Smooth muscle cell (in vitro differentiated cells): Measurements from ENCODE around the gene ZC3H10. TPM values are rescaled to one million over a fixed set of nuclear protein-coding genes. Genes with fewer than 3 reads are reported as not detected.

Experiments used
- DNase-seq: peaks from one replicate; lab custom pipeline; 2025; ENCODE audit not compliant: unreplicated experiment; lab: John Stamatoyannopoulos, UW
- H2AFZ ChIP-seq: fragments of 200-600 bp; sonication (generic); 2 replicates; pipeline ENCODE4 v1.6.0; 2016; ENCODE audit warnings: antibody characterized with exemption, low read depth, mild to moderate bottlenecking
- H3F3A ChIP-seq: fragments of 200-600 bp; sonication (generic); 2 replicates; pipeline ENCODE4 v1.6.0; 2017; ENCODE audit warnings: antibody characterized with exemption, low read depth
- H3K27ac ChIP-seq: fragments of 200-600 bp; sonication (generic); 2 replicates; pipeline ENCODE4 v1.5.1; 2016; ENCODE audit warnings: low read depth, mild to moderate bottlenecking
- H3K27me3 ChIP-seq: fragments of 200-600 bp; sonication (generic); 2 replicates; pipeline ENCODE4 v1.6.1; 2016; ENCODE audit warnings: low read depth, mild to moderate bottlenecking
- H3K36me3 ChIP-seq: fragments of 200-600 bp; sonication (generic); 2 replicates; pipeline ENCODE4 v1.5.1; 2016; ENCODE audit warnings: low read depth
- H3K4me1 ChIP-seq: fragments of 200-600 bp; sonication (generic); 2 replicates; pipeline ENCODE4 v1.5.1; 2016; ENCODE audit warnings: low read depth
- H3K4me2 ChIP-seq: fragments of 200-600 bp; sonication (generic); 2 replicates; pipeline ENCODE4 v1.6.0; 2016; ENCODE audit warnings: mild to moderate bottlenecking
- H3K4me3 ChIP-seq: fragments of 200-600 bp; sonication (generic); 2 replicates; pipeline ENCODE4 v1.5.1; 2016; ENCODE audit warnings: mild to moderate bottlenecking
- H3K79me2 ChIP-seq: fragments of 200-600 bp; sonication (generic); 2 replicates; pipeline ENCODE4 v1.6.0; 2016; ENCODE audit warnings: low read depth, mild to moderate bottlenecking
- H3K9ac ChIP-seq: fragments of 200-600 bp; sonication (generic); 2 replicates; pipeline ENCODE4 v1.6.0; 2016; ENCODE audit warnings: low read depth
- H3K9me3 ChIP-seq: fragments of 200-600 bp; sonication (generic); replicated peaks from 2 replicates; pipeline ENCODE4 v1.5.1; 2016; ENCODE audit warnings: low read depth
- H4K20me1 ChIP-seq: fragments of 200-600 bp; sonication (generic); 2 replicates; pipeline ENCODE4 v1.6.0; 2016; ENCODE audit warnings: low read depth
- CTCF ChIP-seq: fragments of 200-600 bp; sonication (generic); IDR thresholded peaks from 2 replicates; pipeline ENCODE4 v1.5.1; 2017; ENCODE audit warnings: borderline replicate concordance, mild to moderate bottlenecking, antibody characterized with exemption; ENCODE audit not compliant: insufficient read depth, poor library complexity, severe bottlenecking
- WGBS: methylation state at CpG from one replicate; pipeline ENCODE4 v1.1.7; 2016; ENCODE audit warnings: low lambda C conversion rate; 5-methylcytosine and 5-hydroxymethylcytosine counted together
- polyA plus RNA-seq: library from polyadenylated mRNA; unstranded; fragments of >200 nt; fragmentation: Nextera tagmentation; extraction: Ambion mirVana; gene quantifications from 2 replicates; pipeline ENCODE4 v1.2.1, GENCODE V29; 2016
- total RNA-seq: library from RNA; depleted of rRNA; stranded (reverse); fragments of >200 nt; gene quantifications from 2 replicates; pipeline ENCODE4 v1.2.3, GENCODE V29; 2014

The ZC3H10 gene
- total and polyA plus RNA-seq, 2 experiments from 2014 or later: 1.9 to 2.8 TPM

- no peak overlapping the region for H3K9ac ChIP-seq
- no peak overlapping the region for H3K4me3 ChIP-seq
- H3K36me3 ChIP-seq: no peaks in the 10 kb centered on the region
- H3K79me2 ChIP-seq: peaks cover 7% of the 10 kb centered on the region
- DNase-seq: no peak
- TF ChIP-seq CTCF: no peak
- no peak overlapping the region for H3K4me2 ChIP-seq
- H3F3A ChIP-seq: peaks cover 42% of the 10 kb centered on the region
- peaks cover 37% of the 10 kb centered on the region for H4K20me1 ChIP-seq
- H3K27ac ChIP-seq: no peak overlapping the region
- peaks cover 22% of the 10 kb centered on the region for H3K4me1 ChIP-seq
- H3K27me3 ChIP-seq: no peaks in the 10 kb centered on the region
- no peaks in the 10 kb centered on the region for H3K9me3 ChIP-seq
- WGBS: 94% methylated on average over 4 of the region's 4 CpGs
- H2AFZ ChIP-seq: no peak overlapping the region
Observed at GRCh38 chr12:56165369-56165768, 47.3 kb downstream of the ZC3H10 start.

- Histone ChIP-seq H3F3A (peaks cover 7% of the 10 kb centered on the region), H2AFZ (no peak overlapping the region), H3K4me3 (no peak overlapping the region), H3K4me2 (no peak overlapping the region), H3K4me1 (no peaks in the 10 kb centered on the region), H3K9me3 (no peaks in the 10 kb centered on the region), H3K9ac (no peak overlapping the region), H3K27me3 (no peaks in the 10 kb centered on the region), H4K20me1 (no peaks in the 10 kb centered on the region), H3K79me2 (no peaks in the 10 kb centered on the region), H3K36me3 (peaks cover 11% of the 10 kb centered on the region), H3K27ac (no peak overlapping the region)
- no peak for DNase-seq
- WGBS: 98% methylated on average over 11 of the region's 11 CpGs
- TF ChIP-seq CTCF: no peak
Observed at GRCh38 chr12:56169229-56169759, 51.2 kb downstream of the ZC3H10 start.

GRCh38 chr12:56172839-56173238, 54.8 kb downstream of the ZC3H10 start:
- Histone ChIP-seq H3K27me3 (no peaks in the 10 kb centered on the region), H3F3A (no peaks in the 10 kb centered on the region), H3K4me3 (no peak overlapping the region), H3K9me3 (no peaks in the 10 kb centered on the region), H3K27ac (no peak overlapping the region), H3K79me2 (no peaks in the 10 kb centered on the region), H3K36me3 (peaks cover 18% of the 10 kb centered on the region), H3K4me2 (no peak overlapping the region), H2AFZ (no peak overlapping the region), H4K20me1 (no peaks in the 10 kb centered on the region), H3K4me1 (no peaks in the 10 kb centered on the region), H3K9ac (no peak overlapping the region)
- TF ChIP-seq CTCF: no peak
- DNase-seq: no peak
- WGBS: 99% methylated on average over 7 of the region's 7 CpGs

Other genes starting within 250 kb of the ZC3H10 start
- gene PYM1, start 190.4 kb upstream of the ZC3H10 start, total RNA-seq: 28.6 and 36.0 TPM in 2 replicates
- 48.2 and 51.2 TPM in 2 replicates for gene PYM1, start 190.4 kb upstream of the ZC3H10 start, polyA plus RNA-seq
- gene DGKA, start 187.1 kb upstream of the ZC3H10 start, total RNA-seq: 86.0 and 87.1 TPM in 2 replicates
- 66.3 and 125 TPM in 2 replicates for gene DGKA, start 187.1 kb upstream of the ZC3H10 start, polyA plus RNA-seq
- gene PMEL, start 152.2 kb upstream of the ZC3H10 start, total RNA-seq: 1.8 and 4.7 TPM in 2 replicates
- gene PMEL, start 152.2 kb upstream of the ZC3H10 start, polyA plus RNA-seq: 1.4 and 1.9 TPM in 2 replicates
- 36.5 and 37.5 TPM in 2 replicates for gene CDK2, start 151.4 kb upstream of the ZC3H10 start, total RNA-seq
- gene CDK2, start 151.4 kb upstream of the ZC3H10 start, polyA plus RNA-seq: 25.8 and 33.3 TPM in 2 replicates
- 77.2 and 90.4 TPM in 2 replicates for gene RAB5B, start 144.2 kb upstream of the ZC3H10 start, total RNA-seq
- 81.9 and 93.4 TPM in 2 replicates for gene RAB5B, start 144.2 kb upstream of the ZC3H10 start, polyA plus RNA-seq
- 9.8 and 19.1 TPM in 2 replicates for gene SUOX, start 121.0 kb upstream of the ZC3H10 start, total RNA-seq
- 12.8 and 13.8 TPM in 2 replicates for gene SUOX, start 121.0 kb upstream of the ZC3H10 start, polyA plus RNA-seq
- 3.9 and 4.2 TPM in 2 replicates for gene IKZF4, start 97.2 kb upstream of the ZC3H10 start, total RNA-seq
- 5.4 and 6.8 TPM in 2 replicates for gene IKZF4, start 97.2 kb upstream of the ZC3H10 start, polyA plus RNA-seq
- gene RPS26, start 76.3 kb upstream of the ZC3H10 start, total RNA-seq: 731 and 845 TPM in 2 replicates
- 282 and 323 TPM in 2 replicates for gene RPS26, start 76.3 kb upstream of the ZC3H10 start, polyA plus RNA-seq
- 7.2 and 9.2 TPM in 2 replicates for gene ERBB3, start 38.1 kb upstream of the ZC3H10 start, total RNA-seq
- 1.2 and 9.8 TPM in 2 replicates for gene ERBB3, start 38.1 kb upstream of the ZC3H10 start, polyA plus RNA-seq
- gene PA2G4, start 13.7 kb upstream of the ZC3H10 start, total RNA-seq: 88.6 and 118 TPM in 2 replicates
- gene PA2G4, start 13.7 kb upstream of the ZC3H10 start, polyA plus RNA-seq: 99.8 and 113 TPM in 2 replicates
- gene RPL41, start 1.6 kb upstream of the ZC3H10 start, total RNA-seq: 2,929 and 3,246 TPM in 2 replicates
- 2,414 and 2,571 TPM in 2 replicates for gene RPL41, start 1.6 kb upstream of the ZC3H10 start, polyA plus RNA-seq
- gene ESYT1, start 10.0 kb downstream of the ZC3H10 start, total RNA-seq: 76.0 and 87.7 TPM in 2 replicates
- gene ESYT1, start 10.0 kb downstream of the ZC3H10 start, polyA plus RNA-seq: 69.5 and 77.0 TPM in 2 replicates
- gene MYL6B, start 34.3 kb downstream of the ZC3H10 start, total RNA-seq: 44.5 and 59.0 TPM in 2 replicates
- 107 and 121 TPM in 2 replicates for gene MYL6B, start 34.3 kb downstream of the ZC3H10 start, polyA plus RNA-seq
- 2,329 and 2,776 TPM in 2 replicates for gene MYL6, start 40.1 kb downstream of the ZC3H10 start, total RNA-seq
- gene MYL6, start 40.1 kb downstream of the ZC3H10 start, polyA plus RNA-seq: 4,165 and 4,181 TPM in 2 replicates
- gene SMARCC2, start 71.2 kb downstream of the ZC3H10 start, total RNA-seq: 28.2 and 43.8 TPM in 2 replicates
- gene SMARCC2, start 71.2 kb downstream of the ZC3H10 start, polyA plus RNA-seq: 32.2 and 39.2 TPM in 2 replicates
- 46.1 and 65.2 TPM in 2 replicates for gene RNF41, start 103.7 kb downstream of the ZC3H10 start, total RNA-seq
- gene RNF41, start 103.7 kb downstream of the ZC3H10 start, polyA plus RNA-seq: 19.4 and 22.2 TPM in 2 replicates
- gene NABP2, start 106.1 kb downstream of the ZC3H10 start, total RNA-seq: 20.9 and 33.8 TPM in 2 replicates
- gene NABP2, start 106.1 kb downstream of the ZC3H10 start, polyA plus RNA-seq: 14.2 and 16.4 TPM in 2 replicates
- 0.36 and 0.99 TPM in 2 replicates for gene SLC39A5, start 111.8 kb downstream of the ZC3H10 start, total RNA-seq
- gene SLC39A5, start 111.8 kb downstream of the ZC3H10 start, polyA plus RNA-seq: not detected in 2 replicates
- gene ANKRD52, start 140.1 kb downstream of the ZC3H10 start, total RNA-seq: 31.4 and 32.5 TPM in 2 replicates
- 49.9 and 54.0 TPM in 2 replicates for gene ANKRD52, start 140.1 kb downstream of the ZC3H10 start, polyA plus RNA-seq
- 8.7 and 11.0 TPM in 2 replicates for gene COQ10A, start 148.7 kb downstream of the ZC3H10 start, total RNA-seq
- gene COQ10A, start 148.7 kb downstream of the ZC3H10 start, polyA plus RNA-seq: 9.8 and 16.8 TPM in 2 replicates
- 96.5 and 138 TPM in 2 replicates for gene CS, start 182.1 kb downstream of the ZC3H10 start, total RNA-seq
- gene CS, start 182.1 kb downstream of the ZC3H10 start, polyA plus RNA-seq: 83.3 and 107 TPM in 2 replicates
- gene CNPY2, start 197.7 kb downstream of the ZC3H10 start, total RNA-seq: 147 and 171 TPM in 2 replicates
- 334 and 342 TPM in 2 replicates for gene CNPY2, start 197.7 kb downstream of the ZC3H10 start, polyA plus RNA-seq
- 20.3 and 55.6 TPM in 2 replicates for gene PAN2, start 215.7 kb downstream of the ZC3H10 start, total RNA-seq
- gene PAN2, start 215.7 kb downstream of the ZC3H10 start, polyA plus RNA-seq: 12.9 and 14.7 TPM in 2 replicates
- gene IL23A, start 220.6 kb downstream of the ZC3H10 start, total RNA-seq: 0.54 and 1.9 TPM in 2 replicates
- 0.35 and 0.85 TPM in 2 replicates for gene IL23A, start 220.6 kb downstream of the ZC3H10 start, polyA plus RNA-seq
- gene STAT2, start 241.8 kb downstream of the ZC3H10 start, total RNA-seq: 141 and 148 TPM in 2 replicates
- 94.6 and 108 TPM in 2 replicates for gene STAT2, start 241.8 kb downstream of the ZC3H10 start, polyA plus RNA-seq
- gene APOF, start 244.6 kb downstream of the ZC3H10 start, total RNA-seq: not detected in 2 replicates
- gene APOF, start 244.6 kb downstream of the ZC3H10 start, polyA plus RNA-seq: not detected in 2 replicates